ENCODE data around the gene KLRF2.

Gene KLRF2

GRCh38 chr12:9888665-9889273 lies 7.5 kb downstream of the KLRF2 start:
- DNase-seq (ENCODE audit: low spot score), result no peak

GRCh38 chr12:9895215-9895971 lies 14.1 kb downstream of the KLRF2 start:
- DNase-seq (ENCODE audit: low spot score), result no peak

DNA sequence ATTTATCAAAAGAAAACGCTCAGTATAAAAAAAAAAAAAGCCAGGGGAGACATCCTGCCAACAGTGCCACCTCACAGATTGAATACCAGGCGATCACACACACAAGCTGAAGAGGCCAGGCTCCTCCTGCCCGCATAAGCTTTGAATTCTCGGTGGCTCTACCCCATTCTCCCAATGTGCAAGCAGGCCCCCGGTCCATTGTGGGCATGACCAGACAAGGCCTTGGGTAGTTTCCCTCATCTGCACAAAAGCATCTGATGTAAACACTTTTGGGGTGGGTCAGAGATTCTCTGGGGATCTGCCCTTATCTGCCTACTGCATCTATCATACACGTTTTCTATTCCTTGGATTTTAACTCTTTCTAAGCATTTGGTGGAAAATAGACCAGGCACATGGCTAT lies 16.2 kb downstream of the KLRF2 start:
- no peak for DNase-seq (ENCODE audit: low spot score)

GRCh38 chr12:9899209-9899608 lies 17.9 kb downstream of the KLRF2 start:
- no peak for DNase-seq (ENCODE audit: low spot score)

DNA sequence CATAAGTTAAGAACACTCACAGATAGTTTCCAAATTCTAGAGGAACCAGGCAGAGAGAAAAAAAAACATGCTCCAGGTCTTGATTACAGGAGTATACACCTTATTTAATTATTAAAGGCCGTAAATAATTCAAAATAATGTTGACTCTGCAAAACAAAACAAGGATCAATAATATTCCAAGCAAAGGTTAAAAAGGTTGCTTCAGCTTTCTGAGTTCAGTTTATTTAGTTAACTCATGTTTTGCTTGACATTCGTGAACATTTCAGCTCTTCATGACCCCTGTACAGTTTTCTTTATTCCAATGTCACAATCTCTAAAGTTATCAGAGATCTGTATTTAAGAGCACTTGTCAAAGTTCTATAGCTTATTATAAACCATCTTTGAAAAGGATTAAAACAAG lies 19.6 kb downstream of the KLRF2 start:
- DNase-seq (ENCODE audit: low spot score), result no peak

GRCh38 chr12:9902539-9903228 lies 21.4 kb downstream of the KLRF2 start:
- DNase-seq (ENCODE audit: low spot score), result no peak

GRCh38 chr12:9906873-9907272 lies 25.6 kb downstream of the KLRF2 start:
- no peak for DNase-seq (ENCODE audit: low spot score)

DNA sequence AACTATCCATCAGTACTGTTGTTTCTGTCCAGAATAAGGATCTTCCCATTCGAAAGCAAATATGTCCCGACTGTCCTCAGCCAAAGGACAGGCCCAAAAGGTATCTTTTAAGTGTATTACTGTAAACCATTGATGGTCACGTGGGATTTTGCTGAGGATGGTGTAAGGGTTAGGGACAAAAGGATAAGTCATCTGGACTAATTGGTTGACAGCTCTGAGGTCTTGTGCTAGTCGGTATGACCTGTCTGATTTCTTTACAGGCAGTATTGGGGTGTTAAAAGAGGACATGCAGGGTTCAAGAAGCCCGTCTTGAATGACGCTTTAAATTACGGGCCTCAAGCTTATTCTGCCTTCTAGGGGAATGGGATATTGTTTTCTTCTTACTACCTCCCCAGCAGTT lies 26.5 kb downstream of the KLRF2 start:
- no peak for DNase-seq (ENCODE audit: low spot score)

DNA sequence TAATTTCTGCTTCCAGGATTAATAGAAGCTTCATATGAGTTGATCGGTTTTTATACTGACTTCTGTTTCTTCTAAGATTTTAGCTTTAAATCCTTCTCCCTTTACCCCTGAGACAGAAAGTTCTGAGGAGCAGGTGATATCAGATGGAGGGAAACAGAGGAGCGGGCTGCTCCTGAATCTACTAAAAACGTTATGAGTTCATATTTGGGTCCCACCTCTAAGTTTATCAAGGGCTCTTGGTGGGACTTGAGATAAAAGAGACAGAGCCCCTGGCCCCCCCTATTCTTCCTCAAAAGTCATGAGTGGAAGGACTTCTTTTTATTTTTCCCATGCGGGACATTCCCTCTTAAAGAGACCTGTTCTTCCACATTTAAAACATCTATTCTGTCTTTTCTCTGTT lies 27.1 kb downstream of the KLRF2 start:
- no peak for DNase-seq (ENCODE audit: low spot score)

DNA sequence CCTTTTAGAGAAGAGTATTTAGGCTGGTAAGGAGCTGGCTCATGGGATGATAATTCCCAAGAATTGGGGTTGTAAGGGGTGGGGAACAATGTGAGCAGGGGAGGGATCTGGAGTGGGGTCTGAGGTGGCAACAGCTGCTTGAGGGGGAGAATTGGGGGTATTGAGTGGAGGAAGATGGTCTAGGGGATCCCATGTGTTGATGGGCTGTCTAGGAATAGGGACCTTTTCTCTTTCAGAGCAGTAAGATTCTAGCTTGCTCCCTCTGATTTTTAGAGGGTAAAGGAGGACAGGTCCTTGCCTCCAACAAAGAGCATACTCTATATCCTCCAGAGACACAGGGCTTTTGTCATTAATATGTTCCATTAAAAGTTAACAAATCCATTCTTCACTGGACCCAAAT lies 28.4 kb downstream of the KLRF2 start:
- DNase-seq (ENCODE audit: low spot score), result no peak

DNA sequence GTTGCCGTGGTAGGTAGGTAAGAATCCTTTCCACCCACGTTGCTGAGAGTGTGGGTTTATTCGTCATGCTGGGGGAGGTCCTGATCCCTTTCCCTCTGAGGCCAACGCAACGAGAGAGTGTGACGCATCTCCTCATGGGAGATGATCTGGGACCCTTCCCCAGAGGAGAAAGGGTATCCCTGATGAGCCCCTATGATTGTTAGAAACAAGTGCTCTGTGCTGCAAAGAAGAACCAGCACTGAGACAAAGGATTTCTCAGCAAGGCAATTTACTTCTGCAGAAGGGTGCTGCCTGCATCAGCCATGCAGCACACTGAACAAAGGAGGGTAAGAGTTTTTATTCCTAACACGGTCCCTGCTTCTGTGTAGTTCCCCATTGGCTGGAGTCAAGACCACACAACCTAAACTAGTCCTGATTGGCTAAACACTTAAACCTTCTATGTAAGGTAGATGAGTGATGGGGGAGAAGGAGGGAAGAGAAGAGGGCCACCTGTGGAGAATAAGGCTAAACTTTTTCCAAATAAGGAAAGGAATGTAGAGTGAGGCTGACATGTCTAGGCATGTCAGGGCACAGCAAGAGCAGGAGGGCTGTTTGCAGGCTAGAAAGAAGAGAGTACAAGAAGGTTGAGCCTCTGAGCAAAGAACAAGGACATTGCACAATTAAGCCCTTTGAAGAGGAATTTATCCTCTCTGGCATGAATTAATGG lies 29.6 kb downstream of the KLRF2 start:
- no peak for DNase-seq (ENCODE audit: low spot score)

GRCh38 chr12:9911708-9912107 lies 30.4 kb downstream of the KLRF2 start:
- DNase-seq (ENCODE audit: low spot score), result no peak

- no peak for DNase-seq (ENCODE audit: low spot score)
Measured at GRCh38 chr12:9919443-9919842, 38.2 kb downstream of the KLRF2 start.

DNA sequence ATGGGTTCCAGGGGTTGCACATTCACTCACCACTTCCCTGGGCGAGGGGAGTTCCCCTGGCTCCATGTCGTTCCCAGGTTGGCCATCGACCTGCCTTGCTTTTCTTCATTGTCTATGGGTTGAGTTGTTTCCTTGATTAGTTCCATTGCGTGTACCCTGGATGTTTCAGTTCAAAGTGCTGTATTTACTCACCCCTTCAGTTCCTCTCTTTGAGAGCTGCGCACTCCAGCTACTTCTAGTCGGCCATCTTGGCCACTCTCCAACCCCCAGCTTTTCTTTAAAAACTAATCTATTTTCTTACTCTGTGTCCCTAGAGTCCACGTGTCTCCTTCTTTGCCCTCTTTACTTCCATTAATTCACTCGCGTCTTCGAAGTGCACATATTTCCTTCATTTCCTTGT lies 39.2 kb downstream of the KLRF2 start:
- no peak for DNase-seq (ENCODE audit: low spot score)

DNA sequence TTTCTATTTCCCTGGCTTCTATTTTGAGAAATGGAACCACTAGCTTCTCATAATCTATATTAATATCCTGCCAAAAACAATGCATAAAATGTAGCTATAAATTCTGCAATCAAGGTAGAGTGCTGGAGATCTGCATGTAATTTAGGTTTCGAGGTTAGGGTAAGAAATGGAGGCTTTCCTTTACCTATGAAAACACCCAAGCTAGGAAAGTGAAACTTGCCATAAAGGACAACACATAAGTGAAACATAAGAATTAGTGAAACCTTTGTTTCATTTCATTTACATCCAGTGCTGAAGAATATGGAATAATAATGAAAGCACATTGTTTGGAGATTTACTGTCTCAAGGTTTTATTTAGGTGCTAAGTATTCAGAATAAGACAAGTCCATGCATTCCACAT lies 41.1 kb downstream of the KLRF2 start:
- no peak for DNase-seq (ENCODE audit: low spot score)

- DNase-seq (ENCODE audit: low spot score), result peak; percentile 38
Measured at GRCh38 chr12:9925705-9926393, 44.6 kb downstream of the KLRF2 start.

GRCh38 chr12:9926876-9927275 lies 45.6 kb downstream of the KLRF2 start:
- no peak for DNase-seq (ENCODE audit: low spot score)

GRCh38 chr12:9928607-9929006 lies 47.3 kb downstream of the KLRF2 start:
- no peak for DNase-seq (ENCODE audit: low spot score)

- no peak for DNase-seq (ENCODE audit: low spot score)
Measured at GRCh38 chr12:9931245-9931644, 50.0 kb downstream of the KLRF2 start.

DNA sequence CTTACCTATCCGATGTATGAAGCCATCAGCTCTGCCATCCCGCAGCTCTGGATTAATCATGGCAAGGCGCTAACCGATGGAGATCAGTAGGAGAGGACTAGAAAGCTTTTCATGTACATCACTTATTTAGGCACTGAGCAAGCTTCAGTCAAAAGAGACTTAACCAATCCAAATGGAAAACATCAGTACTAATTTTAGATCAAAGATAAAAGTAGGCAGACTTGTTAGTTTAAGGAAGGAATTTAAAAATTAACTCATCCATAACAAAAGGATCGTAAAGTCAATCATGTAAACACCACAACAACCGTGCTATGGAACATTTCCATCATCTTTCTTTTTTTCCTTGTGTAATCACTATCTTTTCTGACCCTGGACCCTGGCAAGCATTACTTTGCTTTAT lies 51.0 kb downstream of the KLRF2 start, which contains the start of gene CLEC2A:
Gene CLEC2A (minus strand): TSS at position 101 of the 400 bp plus-strand sequence. CDS start 41 bp downstream, at position 60.
- DNase-seq (ENCODE audit: low spot score), result no peak

GRCh38 chr12:9933958-9934357 lies 52.7 kb downstream of the KLRF2 start:
- DNase-seq (ENCODE audit: low spot score), result no peak

- DNase-seq (ENCODE audit: low spot score), result no peak
Measured at GRCh38 chr12:9935026-9935425, 53.7 kb downstream of the KLRF2 start.
